HG03045 (cell line): ENCODE results near the gene PLB1.

Experiments
- ATAC-seq: cut with Tn5 transposase; IDR thresholded peaks from one replicate; pipeline ENCODE4 v1.9.1; 2021; ENCODE audit warnings: mild to moderate bottlenecking, moderate library complexity; ENCODE audit not compliant: unreplicated experiment

The PLB1 gene

DNA sequence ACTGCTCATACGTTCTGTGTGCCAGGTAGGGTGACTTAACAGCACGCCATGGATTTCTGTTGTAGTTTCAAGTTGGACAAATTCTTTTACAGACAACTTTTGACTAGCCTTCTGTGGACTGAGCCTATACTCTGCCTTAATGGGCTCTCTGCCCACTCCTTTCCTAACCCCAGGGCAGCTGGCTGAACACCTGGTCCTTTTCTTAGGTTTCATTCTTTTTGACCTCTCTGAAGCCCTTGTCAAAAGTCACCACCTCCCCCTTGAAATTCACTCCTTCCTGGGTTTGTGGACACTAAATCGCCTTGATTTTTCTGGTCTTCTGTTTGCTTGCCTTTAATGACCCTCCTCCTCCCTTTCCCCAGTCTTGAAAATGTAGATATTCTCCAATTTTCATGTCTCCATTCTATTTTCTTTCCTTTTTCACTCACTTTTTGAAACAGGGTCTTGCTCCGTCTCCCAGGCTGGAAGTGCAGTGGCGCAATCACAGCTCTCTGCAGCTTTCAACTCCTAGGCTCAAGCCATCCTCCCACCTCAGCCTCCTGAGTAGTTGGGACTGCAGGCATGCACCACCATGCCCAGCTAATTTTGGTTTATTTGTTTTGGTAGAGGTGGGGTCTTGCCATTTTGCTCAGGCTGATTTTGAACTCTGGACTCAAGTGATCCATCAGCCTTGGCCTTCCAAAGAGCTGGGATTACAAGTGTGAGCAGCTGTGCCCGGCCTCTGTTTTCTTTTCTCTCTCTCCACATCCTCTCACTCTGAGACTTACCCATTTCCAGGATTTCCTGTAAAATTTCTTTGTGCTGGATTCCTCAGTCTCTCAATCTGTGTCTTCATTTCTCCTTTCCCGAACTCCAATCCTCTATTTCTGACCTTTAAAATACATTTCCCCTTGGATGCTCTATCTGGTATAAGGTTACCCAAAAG, 112.9 kb downstream of the PLB1 start:
- ATAC-seq, result no peak

GRCh38 chr2:28610583-28611201, 114.8 kb downstream of the PLB1 start:
- no peak for ATAC-seq

- ATAC-seq, result no peak
Measured at GRCh38 chr2:28612131-28612812, 116.4 kb downstream of the PLB1 start.

DNA sequence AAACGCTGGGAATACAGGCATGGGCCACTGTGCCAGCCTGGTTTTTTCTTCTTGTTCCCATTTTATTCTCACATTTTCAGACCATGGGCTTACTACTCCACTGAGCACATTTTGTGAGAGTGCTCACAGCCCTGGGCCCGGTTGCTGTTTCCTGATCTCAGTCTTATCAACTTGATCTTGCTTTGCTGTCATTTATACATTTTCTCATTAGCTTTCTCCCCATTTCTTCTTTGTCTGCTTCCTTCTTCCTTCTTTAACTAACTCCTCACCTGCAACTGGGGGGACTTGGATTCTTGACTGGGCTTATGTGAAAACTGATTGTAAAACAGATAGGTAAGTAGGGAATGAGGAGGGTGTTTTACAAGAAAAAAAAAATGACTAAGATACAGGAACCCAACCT, 117.3 kb downstream of the PLB1 start:
- no peak for ATAC-seq

DNA sequence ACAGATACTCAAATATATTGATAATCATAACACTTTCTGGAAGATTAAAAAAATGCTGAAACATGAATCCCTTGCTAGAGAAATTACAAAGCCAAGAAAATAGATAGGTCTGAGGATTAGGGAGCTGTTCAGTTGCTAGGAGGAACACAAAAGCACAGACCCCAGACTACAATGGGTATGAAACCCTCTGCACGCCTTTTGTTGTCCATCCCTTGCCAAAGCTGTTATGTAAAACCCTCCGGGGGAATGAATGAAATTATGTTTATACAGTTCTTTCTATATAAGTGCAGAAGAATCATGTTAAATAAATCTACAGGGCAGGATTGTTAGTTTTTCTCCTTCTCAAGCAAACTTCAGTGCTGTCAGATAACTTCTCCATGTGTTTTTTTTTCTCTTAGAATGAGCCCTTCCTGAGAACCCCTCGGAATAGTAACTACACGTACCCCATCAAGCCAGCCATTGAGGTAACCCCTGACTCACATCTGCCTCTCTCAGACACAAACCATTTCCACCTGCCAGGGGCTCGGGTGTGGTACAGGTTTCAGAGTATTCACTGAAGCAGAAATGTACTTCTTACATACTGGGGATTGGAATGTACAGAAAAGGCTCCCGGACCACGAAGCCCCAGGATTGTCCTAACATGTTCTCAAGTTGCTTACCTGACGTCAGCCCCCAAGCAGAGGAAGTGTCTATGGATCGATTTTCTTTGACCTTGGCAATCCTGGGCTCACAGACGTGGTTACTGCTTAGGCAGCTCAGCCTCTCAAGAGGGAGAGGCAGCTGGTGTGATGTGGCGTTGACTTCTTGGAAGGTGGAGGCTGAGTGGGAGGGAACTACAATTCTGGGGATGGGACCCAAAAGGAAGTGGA, 118.0 kb downstream of the PLB1 start:
- no peak for ATAC-seq

DNA sequence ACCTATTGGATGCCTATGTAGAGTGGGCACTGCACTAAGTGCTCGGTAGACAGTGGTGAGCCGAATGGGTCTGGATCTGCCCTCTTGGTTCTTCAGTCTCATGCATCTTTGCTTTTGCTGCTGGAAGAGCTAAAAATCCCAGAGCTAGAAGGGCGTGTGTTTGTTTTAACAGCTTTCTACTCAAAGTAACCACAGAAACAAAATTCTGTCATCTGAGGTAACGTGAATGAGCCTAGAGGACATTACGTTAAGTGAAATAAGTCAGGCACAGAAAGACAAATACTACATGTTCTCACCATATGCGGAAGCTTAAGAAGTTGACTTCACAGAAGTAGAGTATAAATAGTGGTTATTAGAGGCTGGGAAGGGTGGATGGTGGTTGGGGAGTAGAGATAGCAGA, 119.8 kb downstream of the PLB1 start:
- ATAC-seq, result no peak

DNA sequence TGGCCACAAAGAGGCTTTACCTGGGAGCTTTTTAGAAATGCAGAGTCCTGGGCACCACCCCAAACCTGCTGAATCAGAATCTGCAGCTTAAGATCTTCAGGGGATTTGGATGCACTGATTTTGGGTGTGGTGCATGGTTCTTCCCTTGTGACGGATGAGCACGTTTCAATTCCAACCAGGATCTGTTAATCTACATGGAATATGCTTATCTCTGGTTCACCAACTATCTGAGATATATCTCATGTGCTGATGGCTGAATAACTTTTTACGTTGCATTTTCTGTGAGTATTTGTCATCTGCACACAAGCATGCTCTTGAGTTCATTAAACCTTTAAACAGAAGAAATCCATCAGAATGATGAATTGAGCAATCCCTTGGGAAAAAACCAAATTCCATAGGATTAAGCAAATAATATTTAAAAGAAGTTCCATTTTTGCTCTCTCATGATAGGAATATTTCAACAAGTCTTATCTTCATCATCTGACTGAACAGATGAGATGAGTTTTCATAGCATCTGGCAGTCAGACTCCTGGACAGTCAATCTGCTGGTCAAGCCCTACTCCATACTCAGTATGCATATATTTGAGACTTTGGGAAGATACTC, 120.6 kb downstream of the PLB1 start:
- no peak for ATAC-seq

DNA sequence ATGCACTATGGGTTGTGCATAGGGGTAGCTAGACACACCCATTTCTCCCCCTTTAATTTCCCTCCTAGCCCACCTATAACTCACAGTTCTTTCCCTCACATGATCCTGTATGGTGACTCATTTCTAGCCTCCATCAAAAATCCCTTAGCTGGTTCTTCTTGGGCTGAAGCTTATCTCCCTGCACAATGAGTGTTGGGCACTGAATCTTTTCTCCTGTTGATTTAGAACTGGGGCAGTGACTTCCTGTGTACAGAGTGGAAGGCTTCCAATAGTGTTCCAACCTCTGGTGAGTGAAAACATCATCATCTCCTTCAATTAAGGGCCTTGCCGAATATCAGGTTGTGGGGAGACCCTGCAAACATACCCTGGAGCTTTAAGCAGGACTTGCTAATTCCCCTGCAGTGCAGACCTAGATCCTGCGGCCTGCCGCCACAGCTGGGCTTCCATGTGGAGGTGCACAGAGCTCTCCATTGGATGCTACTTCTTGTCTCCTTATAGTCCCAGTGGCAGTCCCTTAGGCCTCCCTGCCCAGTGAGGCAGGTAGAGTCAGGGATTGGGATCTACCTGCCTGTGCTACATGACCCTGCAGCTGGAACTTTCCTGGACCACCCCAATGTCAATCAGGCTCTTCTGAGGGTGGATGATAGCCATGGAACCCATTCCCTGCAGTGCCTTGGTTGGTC, 121.8 kb downstream of the PLB1 start:
- ATAC-seq, result no peak

- no peak for ATAC-seq
Measured at GRCh38 chr2:28618221-28619141, 122.6 kb downstream of the PLB1 start.

DNA sequence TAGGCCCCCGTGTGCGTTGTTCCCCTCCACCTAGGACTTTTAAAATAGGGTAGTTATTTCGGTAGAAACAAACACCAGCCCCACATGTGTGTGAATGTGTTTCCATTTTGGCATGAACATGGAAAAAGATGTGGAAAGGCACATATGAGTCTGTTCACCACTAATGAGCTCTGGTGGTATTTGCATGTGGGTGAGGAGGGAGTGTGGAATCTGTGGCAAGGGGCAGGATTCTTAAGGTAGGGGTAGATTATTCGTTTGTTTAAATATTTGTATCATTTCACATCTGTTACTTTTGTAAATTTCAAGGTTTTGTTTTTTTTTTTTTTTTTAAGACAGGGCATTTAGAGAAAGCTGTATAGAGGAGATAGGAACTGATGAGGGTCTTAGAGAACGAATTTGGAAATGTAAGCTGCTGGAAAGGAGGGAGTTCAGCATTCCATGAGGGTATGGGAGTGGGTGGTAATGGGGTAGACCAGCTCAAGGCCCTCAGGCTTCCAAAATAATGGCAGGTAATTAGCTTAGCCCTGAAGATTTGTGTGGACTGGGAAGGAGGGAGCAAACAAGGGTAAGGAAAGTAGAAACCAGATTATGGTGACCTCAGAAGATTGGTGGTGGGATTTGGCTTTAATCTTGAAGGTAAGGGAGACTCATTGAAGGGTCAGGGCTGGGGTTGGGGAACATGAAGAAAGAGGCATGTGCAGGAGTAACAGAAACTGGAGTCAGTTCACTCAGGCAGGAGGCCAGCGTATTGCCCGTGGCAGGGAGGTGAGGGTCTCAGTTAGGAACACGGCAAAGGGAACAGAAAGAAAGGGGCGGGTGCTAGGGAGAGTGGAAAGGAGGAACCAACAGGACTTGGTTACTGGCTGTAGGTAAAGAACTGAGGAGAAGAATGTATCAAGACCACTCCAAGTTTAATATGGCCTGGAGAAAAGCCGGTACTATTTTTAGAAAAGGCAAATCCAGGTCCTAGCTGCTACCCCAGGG, 123.6 kb downstream of the PLB1 start:
- no peak for ATAC-seq

DNA sequence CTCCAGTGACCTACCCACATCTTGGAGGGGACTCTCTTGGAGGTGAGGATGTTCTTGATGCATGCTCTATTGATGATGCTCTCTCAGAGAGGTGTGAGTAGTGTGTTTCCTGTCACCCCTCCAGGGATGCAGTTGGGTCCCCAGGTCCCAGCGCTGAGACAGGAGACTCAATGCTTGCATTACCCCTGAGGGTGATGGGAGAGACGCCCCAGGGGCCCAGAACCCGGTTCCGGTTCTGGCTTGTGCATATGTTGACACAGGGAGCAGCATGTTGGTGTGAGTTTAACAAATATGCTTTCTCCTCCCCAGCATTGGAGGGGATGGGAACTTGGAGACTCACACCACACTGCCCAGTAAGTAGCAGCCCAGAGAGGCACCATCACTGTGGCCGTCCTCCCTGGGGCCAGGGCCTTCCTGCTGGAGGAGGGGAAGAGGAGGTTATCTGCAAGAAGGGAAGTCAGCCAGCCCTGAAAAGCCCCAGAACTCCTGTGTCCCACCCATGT, 124.5 kb downstream of the PLB1 start:
- ATAC-seq, result no peak

- no peak for ATAC-seq
Measured at GRCh38 chr2:28620801-28621171, 124.9 kb downstream of the PLB1 start.

- ATAC-seq, result no peak
Measured at GRCh38 chr2:28621172-28622100, 125.6 kb downstream of the PLB1 start.

- no peak for ATAC-seq
Measured at GRCh38 chr2:28622101-28622499, 126.2 kb downstream of the PLB1 start.

- no peak for ATAC-seq
Measured at GRCh38 chr2:28623582-28624405, 127.9 kb downstream of the PLB1 start.

DNA sequence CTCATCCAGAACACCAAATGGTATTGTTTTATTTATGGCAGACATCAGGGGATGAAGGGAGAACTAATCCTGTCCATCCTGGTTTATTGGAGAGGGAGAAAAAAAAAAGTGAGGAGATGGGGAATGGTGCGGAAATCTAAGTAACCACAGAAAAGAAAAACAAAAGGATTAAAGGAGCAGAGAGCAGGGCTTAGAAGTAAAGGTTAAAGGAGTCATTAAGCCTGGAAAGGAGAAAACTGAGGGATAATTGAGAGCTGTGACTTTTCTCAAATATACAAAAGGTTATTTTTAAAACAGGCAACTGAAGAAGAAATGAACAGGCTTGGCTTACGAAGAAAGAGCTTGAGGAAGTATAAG, 128.6 kb downstream of the PLB1 start:
- ATAC-seq, result no peak
